SK-N-SH treated with all-trans-retinoic acid at 6 μM for 48 hours (cell line): ENCODE data around the gene RND3.

Experiments used
- ATAC-seq: fragments of 200-7000 bp; cut with Tn5 transposase; 3 replicates; pipeline ENCODE4 v1.9.1; 2020; ENCODE audit warnings: mild to moderate bottlenecking, moderate library complexity
- ARNTL ChIP-seq: fragments of 450-650 bp; formaldehyde crosslinking; IDR thresholded peaks from 2 replicates; pipeline ENCODE4 v1.5.0; 2020; ENCODE audit warnings: low read depth, mild to moderate bottlenecking, moderate library complexity, borderline replicate concordance
- CSDC2 ChIP-seq: fragments of 250-450 bp; sonication (Bioruptor Pico); IDR thresholded peaks from 2 replicates; pipeline ENCODE4 v1.5.0; 2020; ENCODE audit warnings: mild to moderate bottlenecking, moderate library complexity
- ESRRG ChIP-seq: fragments of 250-450 bp; sonication (Bioruptor Pico); IDR thresholded peaks from 2 replicates; pipeline ENCODE4 v1.6.1; 2021; ENCODE audit warnings: mild to moderate bottlenecking
- GLIS3 ChIP-seq: fragments of 250-450 bp; sonication (Bioruptor Pico); IDR thresholded peaks from 2 replicates; pipeline ENCODE4 v1.5.0; 2020; ENCODE audit warnings: mild to moderate bottlenecking, moderate library complexity
- ISL1 ChIP-seq: fragments of 250-450 bp; sonication (Bioruptor Pico); IDR thresholded peaks from 2 replicates; pipeline ENCODE4 v2.1.2; 2022; ENCODE audit warnings: mild to moderate bottlenecking, moderate library complexity
- OSR1 ChIP-seq: fragments of 250-450 bp; sonication (Bioruptor Pico); IDR thresholded peaks from 2 replicates; pipeline ENCODE4 v1.8.0; 2022; ENCODE audit warnings: moderate library complexity, mild to moderate bottlenecking, inconsistent platforms
- POU6F1 ChIP-seq: fragments of 250-450 bp; sonication (Bioruptor Pico); IDR thresholded peaks from 2 replicates; pipeline ENCODE4 v1.8.0; 2021; ENCODE audit warnings: low read depth, mild to moderate bottlenecking, moderate library complexity, borderline replicate concordance
- PPARA ChIP-seq: fragments of 250-450 bp; sonication (Bioruptor Pico); IDR thresholded peaks from 2 replicates; pipeline ENCODE4 v1.5.0; 2020; ENCODE audit warnings: mild to moderate bottlenecking, borderline replicate concordance
- RARB ChIP-seq: fragments of 250-450 bp; sonication (Bioruptor Pico); IDR thresholded peaks from 2 replicates; pipeline ENCODE4 v1.8.0; 2021; ENCODE audit warnings: mild to moderate bottlenecking, moderate library complexity
- SNAI2 ChIP-seq: fragments of 250-450 bp; sonication (Bioruptor Pico); IDR thresholded peaks from 2 replicates; pipeline ENCODE4 v1.5.0; 2020; ENCODE audit warnings: mild to moderate bottlenecking, moderate library complexity
- TCF4 ChIP-seq: fragments of 250-450 bp; sonication (Bioruptor Pico); IDR thresholded peaks from 2 replicates; pipeline ENCODE4 v1.8.0; 2021; ENCODE audit warnings: mild to moderate bottlenecking, moderate library complexity, borderline replicate concordance
- TOX ChIP-seq: fragments of 250-450 bp; sonication (Bioruptor Pico); IDR thresholded peaks from 2 replicates; pipeline ENCODE4 v1.8.0; 2021; ENCODE audit warnings: mild to moderate bottlenecking, moderate library complexity, borderline replicate concordance
- TSHZ2 ChIP-seq: fragments of 250-450 bp; sonication (Bioruptor Pico); IDR thresholded peaks from 2 replicates; pipeline ENCODE4 v1.5.0; 2020; ENCODE audit warnings: mild to moderate bottlenecking, moderate library complexity
- ZC3H10 ChIP-seq: fragments of 250-450 bp; sonication (Bioruptor Pico); IDR thresholded peaks from 2 replicates; pipeline ENCODE4 v1.5.1; 2021; ENCODE audit warnings: mild to moderate bottlenecking, moderate library complexity
- ZFP3 ChIP-seq: fragments of 250-450 bp; sonication (Bioruptor Pico); IDR thresholded peaks from 2 replicates; pipeline ENCODE4 v1.5.0; 2020; ENCODE audit warnings: mild to moderate bottlenecking, moderate library complexity
- ZNF565 ChIP-seq: fragments of 450-650 bp; formaldehyde crosslinking; conservative IDR thresholded peaks from 2 replicates; pipeline ENCODE4 v1.5.0; 2020; ENCODE audit warnings: low read depth, mild to moderate bottlenecking, moderate library complexity
- ZNF70 ChIP-seq: fragments of 450-650 bp; formaldehyde crosslinking; IDR thresholded peaks from 2 replicates; pipeline ENCODE4 v1.5.0; 2020; ENCODE audit warnings: mild to moderate bottlenecking, moderate library complexity
- ZNF8 ChIP-seq: fragments of 450-650 bp; formaldehyde crosslinking; IDR thresholded peaks from 2 replicates; pipeline ENCODE4 v1.5.0; 2020; ENCODE audit warnings: mild to moderate bottlenecking, moderate library complexity
- TF ChIP-seq, protein P1 (sequence below): fragments of 250-450 bp; sonication (Bioruptor Pico); IDR thresholded peaks from 2 replicates; pipeline ENCODE4 v1.5.1; 2021; ENCODE audit warnings: mild to moderate bottlenecking, moderate library complexity
- TF ChIP-seq, protein P2 (sequence below): fragments of 250-450 bp; sonication (Bioruptor Pico); IDR thresholded peaks from 2 replicates; pipeline ENCODE4 v1.5.1; 2020; ENCODE audit warnings: low read depth, mild to moderate bottlenecking, moderate library complexity
- TF ChIP-seq, protein P3 (sequence below): fragments of 250-450 bp; sonication (Bioruptor Pico); IDR thresholded peaks from 2 replicates; pipeline ENCODE4 v1.8.0; 2020; ENCODE audit warnings: mild to moderate bottlenecking, moderate library complexity, borderline replicate concordance

The RND3 gene

GRCh38 chr2:150494234-150494945 is 6.9 kb upstream of the RND3 start:
- ATAC-seq: no peak
- TF ChIP-seq PPARA (CRISPR knock-in tag) (no peak), GLIS3 (no peak), ZFP3 (CRISPR knock-in tag) (no peak), ESRRG (CRISPR knock-in tag) (no peak), SNAI2 (CRISPR knock-in tag) (no peak), ZNF8 (CRISPR knock-in tag) (no peak), ARNTL (CRISPR knock-in tag) (no peak)
- TF ChIP-seq, protein P1, sequence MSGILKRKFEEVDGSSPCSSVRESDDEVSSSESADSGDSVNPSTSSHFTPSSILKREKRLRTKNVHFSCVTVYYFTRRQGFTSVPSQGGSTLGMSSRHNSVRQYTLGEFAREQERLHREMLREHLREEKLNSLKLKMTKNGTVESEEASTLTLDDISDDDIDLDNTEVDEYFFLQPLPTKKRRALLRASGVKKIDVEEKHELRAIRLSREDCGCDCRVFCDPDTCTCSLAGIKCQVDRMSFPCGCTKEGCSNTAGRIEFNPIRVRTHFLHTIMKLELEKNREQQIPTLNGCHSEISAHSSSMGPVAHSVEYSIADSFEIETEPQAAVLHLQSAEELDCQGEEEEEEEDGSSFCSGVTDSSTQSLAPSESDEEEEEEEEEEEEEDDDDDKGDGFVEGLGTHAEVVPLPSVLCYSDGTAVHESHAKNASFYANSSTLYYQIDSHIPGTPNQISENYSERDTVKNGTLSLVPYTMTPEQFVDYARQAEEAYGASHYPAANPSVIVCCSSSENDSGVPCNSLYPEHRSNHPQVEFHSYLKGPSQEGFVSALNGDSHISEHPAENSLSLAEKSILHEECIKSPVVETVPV (CRISPR knock-in tag): no peak

DNA sequence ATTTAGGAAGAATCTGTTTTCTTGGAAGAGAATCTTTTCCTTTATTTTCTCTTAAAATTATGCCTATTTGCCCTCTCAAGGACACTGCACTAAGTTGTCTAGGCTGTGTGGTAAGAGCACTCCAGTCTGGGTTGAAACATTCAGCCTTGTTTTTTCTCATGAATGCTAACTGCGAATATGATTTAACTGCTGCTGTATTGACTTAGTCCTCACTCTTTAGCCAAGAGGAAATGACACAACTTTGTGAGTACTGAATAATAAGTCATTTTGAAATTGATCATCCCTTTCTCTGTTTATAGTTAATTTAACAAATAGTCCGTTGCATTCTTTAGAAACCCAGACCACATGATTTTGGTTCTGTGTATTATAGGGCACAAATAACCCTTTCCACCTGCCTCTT is 4.5 kb upstream of the RND3 start:
- TF ChIP-seq ZNF8 (CRISPR knock-in tag) (no peak), ZNF565 (no peak), TCF4 (CRISPR knock-in tag) (no peak), TSHZ2 (no peak), CSDC2 (CRISPR knock-in tag) (no peak), ISL1 (no peak), OSR1 (CRISPR knock-in tag) (no peak), RARB (CRISPR knock-in tag) (no peak), ARNTL (CRISPR knock-in tag) (no peak), PPARA (CRISPR knock-in tag) (no peak), ZC3H10 (CRISPR knock-in tag) (no peak), TOX (no peak), GLIS3 (no peak), ZNF70 (no peak), ZFP3 (CRISPR knock-in tag) (no peak), SNAI2 (CRISPR knock-in tag) (no peak), POU6F1 (CRISPR knock-in tag) (no peak)
- TF ChIP-seq, protein P2, sequence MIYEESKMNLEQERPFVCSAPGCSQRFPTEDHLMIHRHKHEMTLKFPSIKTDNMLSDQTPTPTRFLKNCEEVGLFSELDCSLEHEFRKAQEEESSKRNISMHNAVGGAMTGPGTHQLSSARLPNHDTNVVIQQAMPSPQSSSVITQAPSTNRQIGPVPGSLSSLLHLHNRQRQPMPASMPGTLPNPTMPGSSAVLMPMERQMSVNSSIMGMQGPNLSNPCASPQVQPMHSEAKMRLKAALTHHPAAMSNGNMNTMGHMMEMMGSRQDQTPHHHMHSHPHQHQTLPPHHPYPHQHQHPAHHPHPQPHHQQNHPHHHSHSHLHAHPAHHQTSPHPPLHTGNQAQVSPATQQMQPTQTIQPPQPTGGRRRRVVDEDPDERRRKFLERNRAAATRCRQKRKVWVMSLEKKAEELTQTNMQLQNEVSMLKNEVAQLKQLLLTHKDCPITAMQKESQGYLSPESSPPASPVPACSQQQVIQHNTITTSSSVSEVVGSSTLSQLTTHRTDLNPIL (CRISPR knock-in tag): no peak
- TF ChIP-seq, protein P1 (CRISPR knock-in tag): no peak
- TF ChIP-seq, protein P3, sequence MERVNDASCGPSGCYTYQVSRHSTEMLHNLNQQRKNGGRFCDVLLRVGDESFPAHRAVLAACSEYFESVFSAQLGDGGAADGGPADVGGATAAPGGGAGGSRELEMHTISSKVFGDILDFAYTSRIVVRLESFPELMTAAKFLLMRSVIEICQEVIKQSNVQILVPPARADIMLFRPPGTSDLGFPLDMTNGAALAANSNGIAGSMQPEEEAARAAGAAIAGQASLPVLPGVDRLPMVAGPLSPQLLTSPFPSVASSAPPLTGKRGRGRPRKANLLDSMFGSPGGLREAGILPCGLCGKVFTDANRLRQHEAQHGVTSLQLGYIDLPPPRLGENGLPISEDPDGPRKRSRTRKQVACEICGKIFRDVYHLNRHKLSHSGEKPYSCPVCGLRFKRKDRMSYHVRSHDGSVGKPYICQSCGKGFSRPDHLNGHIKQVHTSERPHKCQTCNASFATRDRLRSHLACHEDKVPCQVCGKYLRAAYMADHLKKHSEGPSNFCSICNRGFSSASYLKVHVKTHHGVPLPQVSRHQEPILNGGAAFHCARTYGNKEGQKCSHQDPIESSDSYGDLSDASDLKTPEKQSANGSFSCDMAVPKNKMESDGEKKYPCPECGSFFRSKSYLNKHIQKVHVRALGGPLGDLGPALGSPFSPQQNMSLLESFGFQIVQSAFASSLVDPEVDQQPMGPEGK (CRISPR knock-in tag): no peak
- ATAC-seq: no peak
